ENCODE results near the gene C1orf198. TPM values are rescaled to one million over a fixed set of nuclear protein-coding genes. Genes with fewer than 3 reads are reported as not detected.

Gene C1orf198
- total RNA-seq, 3 donors from 2014 or later = 63.6 to 138 (median 124) TPM

GRCh38 chr1:230894032-230894431, 25.7 kb upstream of the C1orf198 start:
- no peaks in the 10 kb centered on the region for H3K36me3 ChIP-seq
- no peak for TF ChIP-seq CTCF (IDR thresholded peaks at IDR 0.05)
- TF ChIP-seq POLR2AphosphoS5 (IDR thresholded peaks at IDR 0.05) = no peak
- TF ChIP-seq POLR2A (IDR thresholded peaks at IDR 0.05) = no peak
- H3K27me3 ChIP-seq = no peaks in the 10 kb centered on the region
- intact Hi-C loops (cut with DNase I; ENCODE audit: low total_unique reads) = no loop called here
- H3K4me1 ChIP-seq = no peaks in the 10 kb centered on the region
- no peak overlapping the region for H3K4me3 ChIP-seq
- H3K27ac ChIP-seq = no peak overlapping the region
- no peak for DNase-seq (ENCODE audit: low spot score in 2 of 2)
- H3K9me3 ChIP-seq = no peaks in the 10 kb centered on the region

- Histone ChIP-seq H3K9me3 (no peaks in the 10 kb centered on the region), H3K36me3 (no peaks in the 10 kb centered on the region), H3K4me1 (no peaks in the 10 kb centered on the region), H3K27me3 (no peaks in the 10 kb centered on the region), H3K27ac (no peak overlapping the region), H3K4me3 (no peak overlapping the region)
- TF ChIP-seq POLR2A (IDR thresholded peaks at IDR 0.05) (no peak), CTCF (IDR thresholded peaks at IDR 0.05) (no peak), POLR2AphosphoS5 (IDR thresholded peaks at IDR 0.05) (no peak)
- intact Hi-C loops (cut with DNase I; ENCODE audit: low total_unique reads) = no loop called here
- no peak for DNase-seq (ENCODE audit: low spot score in 2 of 2)
These were observed 23.7 kb upstream of the C1orf198 start for GRCh38 chr1:230892018-230892491.

GRCh38 chr1:230891413-230891812, 23.1 kb upstream of the C1orf198 start:
- no peaks in the 10 kb centered on the region for H3K27me3 ChIP-seq

GRCh38 chr1:230884646-230885045, 16.3 kb upstream of the C1orf198 start:
- Histone ChIP-seq H3K27me3 (peaks cover 0 to 5% of the 10 kb centered on the region in 2 donors), H3K27ac (no peak overlapping the region), H3K4me1 (no peaks in the 10 kb centered on the region), H3K36me3 (no peaks in the 10 kb centered on the region), H3K9me3 (peaks cover 0 to 8% of the 10 kb centered on the region in 2 donors), H3K4me3 (no peak overlapping the region)
- DNase-seq (ENCODE audit: low spot score in 2 of 2) = no peak
- intact Hi-C loops (cut with DNase I; ENCODE audit: low total_unique reads) = no loop called here
- TF ChIP-seq POLR2A (IDR thresholded peaks at IDR 0.05) (no peak), POLR2AphosphoS5 (IDR thresholded peaks at IDR 0.05) (no peak), CTCF (IDR thresholded peaks at IDR 0.05) (no peak)

More at GRCh38 chr1:230891413-230891812, 23.1 kb upstream of the C1orf198 start:
- Histone ChIP-seq H3K27ac (no peak overlapping the region), H3K4me3 (no peak overlapping the region), H3K36me3 (no peaks in the 10 kb centered on the region), H3K4me1 (no peaks in the 10 kb centered on the region), H3K9me3 (no peaks in the 10 kb centered on the region)
- no peak for TF ChIP-seq POLR2AphosphoS5 (IDR thresholded peaks at IDR 0.05)
- no peak for TF ChIP-seq POLR2A (IDR thresholded peaks at IDR 0.05)
- no peak for TF ChIP-seq CTCF (IDR thresholded peaks at IDR 0.05)
- DNase-seq (ENCODE audit: low spot score in 2 of 2) = no peak
- intact Hi-C loops (cut with DNase I; ENCODE audit: low total_unique reads) = no loop called here

GRCh38 chr1:230883967-230884366, 15.6 kb upstream of the C1orf198 start:
- no peak overlapping the region for H3K27ac ChIP-seq
- peaks cover 0 to 5% of the 10 kb centered on the region in 2 donors for H3K27me3 ChIP-seq
- peaks cover 0 to 8% of the 10 kb centered on the region in 2 donors for H3K9me3 ChIP-seq
- H3K36me3 ChIP-seq = no peaks in the 10 kb centered on the region
- no peaks in the 10 kb centered on the region for H3K4me1 ChIP-seq
- DNase-seq (ENCODE audit: low spot score in 2 of 2) = no peak
- no peak overlapping the region for H3K4me3 ChIP-seq
- TF ChIP-seq POLR2AphosphoS5 (IDR thresholded peaks at IDR 0.05) = no peak
- TF ChIP-seq CTCF (IDR thresholded peaks at IDR 0.05) = no peak
- no peak for TF ChIP-seq POLR2A (IDR thresholded peaks at IDR 0.05)
- intact Hi-C loops (cut with DNase I; ENCODE audit: low total_unique reads) = no loop called here

Data from breast epithelium (tissue), 4 donors.